ENCODE results near the gene AGBL4. TPM values are rescaled to one million over a fixed set of nuclear protein-coding genes. Genes with fewer than 3 reads are reported as not detected.

Gene AGBL4
- total and polyA plus RNA-seq, 2 of the 13 experiments (the other 11 are each of a cell fraction or from before 2014, with no cell fraction given) = not detected

GRCh38 chr1:48760857-48761256 is 1262.9 kb downstream of the AGBL4 start:
- no peak for DNase-seq (ENCODE audit: low spot score)
- Histone ChIP-seq H3K36me3 (replicated peaks in 1 of 2; ENCODE audit: control insufficient read depth in 1 of 2, insufficient read depth in 2 of 2, low read length in 2 of 2) (no peaks in the 10 kb centered on the region), H3K9ac (ENCODE audit: insufficient read depth, low read depth, low read length) (no peak overlapping the region), H4K20me1 (ENCODE audit: insufficient read depth, low read length) (no peaks in the 10 kb centered on the region), H3K27ac (ENCODE audit: extremely low read length, insufficient read depth, low read length) (no peak overlapping the region), H3K4me2 (ENCODE audit: low read depth, low read length) (no peak overlapping the region), H3K4me3 (replicated peaks in 1 of 3; ENCODE audit: insufficient read depth in 1 of 3, low read depth in 2 of 3, low read length in 3 of 3) (no peak overlapping the region), H3K4me1 (ENCODE audit: insufficient read depth, low read length) (peaks cover 14% of the 10 kb centered on the region), H3K9me3 (ENCODE audit: low read length) (no peaks in the 10 kb centered on the region), H3K27me3 (ENCODE audit: control insufficient read depth in 1 of 2, insufficient read depth in 2 of 2, low read length in 2 of 2) (no peaks in the 10 kb centered on the region), H2AFZ (ENCODE audit: low read length) (no peak overlapping the region), H3K79me2 (ENCODE audit: insufficient read depth, low read length) (no peaks in the 10 kb centered on the region)
- ATAC-seq = no peak
- intact Hi-C loops (cut with micrococcal nuclease; ENCODE audit: unreplicated experiment) = no loop called here
- FAIRE-seq = no peak
- in situ Hi-C loops (cut with HindIII; ENCODE audit: extremely low pct_ligation_motif_present, low pct_unique_long_range_greater_than_20kb) = no loop called here
- ChIA-PET CTCF (ENCODE audit: low intra/inter-chr PET ratio, low total read pairs) (no interaction called here), POLR2A (no interaction called here)
- no TSS peak for BruUV-seq (replicated peaks)
- WGBS (ENCODE audit: low lambda C conversion rate) = 41% methylated on average over 6 of the region's 7 CpGs
- TF ChIP-seq ZNF678 (CRISPR knock-in tag; IDR thresholded peaks at IDR 0.05) = no peak
- TF ChIP-seq, protein P1, sequence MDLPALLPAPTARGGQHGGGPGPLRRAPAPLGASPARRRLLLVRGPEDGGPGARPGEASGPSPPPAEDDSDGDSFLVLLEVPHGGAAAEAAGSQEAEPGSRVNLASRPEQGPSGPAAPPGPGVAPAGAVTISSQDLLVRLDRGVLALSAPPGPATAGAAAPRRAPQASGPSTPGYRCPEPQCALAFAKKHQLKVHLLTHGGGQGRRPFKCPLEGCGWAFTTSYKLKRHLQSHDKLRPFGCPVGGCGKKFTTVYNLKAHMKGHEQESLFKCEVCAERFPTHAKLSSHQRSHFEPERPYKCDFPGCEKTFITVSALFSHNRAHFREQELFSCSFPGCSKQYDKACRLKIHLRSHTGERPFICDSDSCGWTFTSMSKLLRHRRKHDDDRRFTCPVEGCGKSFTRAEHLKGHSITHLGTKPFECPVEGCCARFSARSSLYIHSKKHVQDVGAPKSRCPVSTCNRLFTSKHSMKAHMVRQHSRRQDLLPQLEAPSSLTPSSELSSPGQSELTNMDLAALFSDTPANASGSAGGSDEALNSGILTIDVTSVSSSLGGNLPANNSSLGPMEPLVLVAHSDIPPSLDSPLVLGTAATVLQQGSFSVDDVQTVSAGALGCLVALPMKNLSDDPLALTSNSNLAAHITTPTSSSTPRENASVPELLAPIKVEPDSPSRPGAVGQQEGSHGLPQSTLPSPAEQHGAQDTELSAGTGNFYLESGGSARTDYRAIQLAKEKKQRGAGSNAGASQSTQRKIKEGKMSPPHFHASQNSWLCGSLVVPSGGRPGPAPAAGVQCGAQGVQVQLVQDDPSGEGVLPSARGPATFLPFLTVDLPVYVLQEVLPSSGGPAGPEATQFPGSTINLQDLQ (CRISPR knock-in tag; IDR thresholded peaks at IDR 0.05) = no peak
- no peak for TF ChIP-seq ZNF879 (CRISPR knock-in tag; IDR thresholded peaks at IDR 0.05)
- no peak for TF ChIP-seq HNF1A (IDR thresholded peaks at IDR 0.05; ENCODE audit: low read depth)
- TF ChIP-seq HNF1A (CRISPR knock-in tag; IDR thresholded peaks at IDR 0.05; ENCODE audit: borderline replicate concordance) = no peak
- TF ChIP-seq POGK (CRISPR knock-in tag; conservative IDR thresholded peaks at IDR 0.05) = no peak
- no peak for TF ChIP-seq ZNF883 (CRISPR knock-in tag; IDR thresholded peaks at IDR 0.05; ENCODE audit: not compliant biosample characterization)
- no peak for TF ChIP-seq ZNF343 (CRISPR knock-in tag; IDR thresholded peaks at IDR 0.05)
- TF ChIP-seq MAFG (CRISPR knock-in tag; IDR thresholded peaks at IDR 0.05) = no peak
- no peak for TF ChIP-seq ZNF616 (CRISPR knock-in tag; IDR thresholded peaks at IDR 0.05; ENCODE audit: low read depth)
- no peak for TF ChIP-seq MYC (CRISPR knock-in tag; IDR thresholded peaks at IDR 0.05; ENCODE audit: borderline replicate concordance)
- no peak for TF ChIP-seq ZSCAN21 (CRISPR knock-in tag; IDR thresholded peaks at IDR 0.05; ENCODE audit: borderline replicate concordance)
- no peak for TF ChIP-seq SKI (IDR thresholded peaks at IDR 0.05; ENCODE audit: partially characterized antibody)
- no peak for TF ChIP-seq ZNF431 (CRISPR knock-in tag; IDR thresholded peaks at IDR 0.05; ENCODE audit: borderline replicate concordance, low read depth)
- no peak for TF ChIP-seq REXO4 (CRISPR knock-in tag; IDR thresholded peaks at IDR 0.05; ENCODE audit: borderline replicate concordance)
- TF ChIP-seq, protein P2, sequence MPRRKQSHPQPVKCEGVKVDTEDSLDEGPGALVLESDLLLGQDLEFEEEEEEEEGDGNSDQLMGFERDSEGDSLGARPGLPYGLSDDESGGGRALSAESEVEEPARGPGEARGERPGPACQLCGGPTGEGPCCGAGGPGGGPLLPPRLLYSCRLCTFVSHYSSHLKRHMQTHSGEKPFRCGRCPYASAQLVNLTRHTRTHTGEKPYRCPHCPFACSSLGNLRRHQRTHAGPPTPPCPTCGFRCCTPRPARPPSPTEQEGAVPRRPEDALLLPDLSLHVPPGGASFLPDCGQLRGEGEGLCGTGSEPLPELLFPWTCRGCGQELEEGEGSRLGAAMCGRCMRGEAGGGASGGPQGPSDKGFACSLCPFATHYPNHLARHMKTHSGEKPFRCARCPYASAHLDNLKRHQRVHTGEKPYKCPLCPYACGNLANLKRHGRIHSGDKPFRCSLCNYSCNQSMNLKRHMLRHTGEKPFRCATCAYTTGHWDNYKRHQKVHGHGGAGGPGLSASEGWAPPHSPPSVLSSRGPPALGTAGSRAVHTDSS (CRISPR knock-in tag; conservative IDR thresholded peaks at IDR 0.05) = no peak
